Activated naive CD4-positive, alpha-beta T cell treated with anti-CD3 and anti-CD28 coated beads, Interleukin-2, amount 50 U/mL, for 24 hours (primary cell): ENCODE results near the gene CDH1.

Experiments
- H3K27ac Mint-ChIP-seq: one replicate; pipeline ENCODE4 v1.8.0; 2021; ENCODE audit warnings: mild to moderate bottlenecking, mixed read lengths
- H3K27me3 Mint-ChIP-seq: one replicate; pipeline ENCODE4 v1.8.0; 2021; ENCODE audit warnings: mixed read lengths
- H3K36me3 Mint-ChIP-seq: one replicate; pipeline ENCODE4 v1.8.0; 2021; ENCODE audit warnings: mixed read lengths
- H3K4me1 Mint-ChIP-seq: one replicate; pipeline ENCODE4 v1.8.0; 2021; ENCODE audit warnings: mixed read lengths
- H3K4me3 Mint-ChIP-seq: one replicate; pipeline ENCODE4 v1.8.0; 2021; ENCODE audit warnings: mild to moderate bottlenecking, mixed read lengths
- H3K9me3 Mint-ChIP-seq: one replicate; pipeline ENCODE4 v1.8.0; 2021; ENCODE audit warnings: mixed read lengths

The CDH1 gene

GRCh38 chr16:68744744-68745280, 7.7 kb downstream of the CDH1 start:
- no peaks in the 10 kb centered on the region for H3K36me3 Mint-ChIP-seq

GRCh38 chr16:68746951-68747350, 9.9 kb downstream of the CDH1 start:
- peaks cover 1% of the 10 kb centered on the region for H3K27me3 Mint-ChIP-seq
- H3K27ac Mint-ChIP-seq, result no peak overlapping the region
- H3K36me3 Mint-ChIP-seq, result no peaks in the 10 kb centered on the region
- no peak overlapping the region for H3K4me3 Mint-ChIP-seq
- no peaks in the 10 kb centered on the region for H3K4me1 Mint-ChIP-seq
- no peaks in the 10 kb centered on the region for H3K9me3 Mint-ChIP-seq

More at GRCh38 chr16:68744744-68745280, 7.7 kb downstream of the CDH1 start:
- Mint-ChIP-seq H3K4me3 (no peak overlapping the region), H3K9me3 (no peaks in the 10 kb centered on the region), H3K27ac (no peak overlapping the region), H3K27me3 (peaks cover 3% of the 10 kb centered on the region), H3K4me1 (no peaks in the 10 kb centered on the region)

- H3K27me3 Mint-ChIP-seq, result peaks cover 1% of the 10 kb centered on the region
- no peaks in the 10 kb centered on the region for H3K36me3 Mint-ChIP-seq
- H3K4me3 Mint-ChIP-seq, result no peak overlapping the region
- no peaks in the 10 kb centered on the region for H3K9me3 Mint-ChIP-seq
- H3K27ac Mint-ChIP-seq, result no peak overlapping the region
- H3K4me1 Mint-ChIP-seq, result peaks cover 8% of the 10 kb centered on the region
Observed at GRCh38 chr16:68749432-68749831, 12.3 kb downstream of the CDH1 start.

GRCh38 chr16:68750193-68750695, 13.2 kb downstream of the CDH1 start:
- H3K36me3 Mint-ChIP-seq, result no peaks in the 10 kb centered on the region
- peaks cover 13% of the 10 kb centered on the region for H3K4me1 Mint-ChIP-seq

GRCh38 chr16:68751160-68751559, 14.1 kb downstream of the CDH1 start:
- Mint-ChIP-seq H3K36me3 (no peaks in the 10 kb centered on the region), H3K9me3 (no peaks in the 10 kb centered on the region), H3K27me3 (no peaks in the 10 kb centered on the region), H3K4me1 (peaks cover 22% of the 10 kb centered on the region), H3K4me3 (no peak overlapping the region), H3K27ac (peak overlapping the region; percentile 63)

More at GRCh38 chr16:68750193-68750695, 13.2 kb downstream of the CDH1 start:
- H3K9me3 Mint-ChIP-seq, result no peaks in the 10 kb centered on the region
- no peak overlapping the region for H3K4me3 Mint-ChIP-seq
- H3K27me3 Mint-ChIP-seq, result no peaks in the 10 kb centered on the region
- no peak overlapping the region for H3K27ac Mint-ChIP-seq

- Mint-ChIP-seq H3K4me1 (peaks cover 32% of the 10 kb centered on the region), H3K9me3 (no peaks in the 10 kb centered on the region), H3K4me3 (no peak overlapping the region), H3K27me3 (no peaks in the 10 kb centered on the region), H3K27ac (no peak overlapping the region), H3K36me3 (no peaks in the 10 kb centered on the region)
Observed at GRCh38 chr16:68752602-68753001, 15.5 kb downstream of the CDH1 start.

- Mint-ChIP-seq H3K36me3 (no peaks in the 10 kb centered on the region), H3K9me3 (no peaks in the 10 kb centered on the region), H3K27ac (peak overlapping the region; percentile 18), H3K27me3 (no peaks in the 10 kb centered on the region), H3K4me1 (peaks cover 34% of the 10 kb centered on the region), H3K4me3 (no peak overlapping the region)
Observed at GRCh38 chr16:68754084-68754792, 17.1 kb downstream of the CDH1 start.

- H3K27me3 Mint-ChIP-seq, result no peaks in the 10 kb centered on the region
- peak overlapping the region; percentile 59 for H3K4me3 Mint-ChIP-seq
- peak overlapping the region; percentile 95 for H3K27ac Mint-ChIP-seq
- H3K9me3 Mint-ChIP-seq, result no peaks in the 10 kb centered on the region
- peaks cover 38% of the 10 kb centered on the region for H3K4me1 Mint-ChIP-seq
- H3K36me3 Mint-ChIP-seq, result no peaks in the 10 kb centered on the region
Observed at GRCh38 chr16:68756239-68756915, 19.3 kb downstream of the CDH1 start.

GRCh38 chr16:68757625-68757935, 20.5 kb downstream of the CDH1 start:
- Mint-ChIP-seq H3K27ac (peak overlapping the region; percentile 86), H3K27me3 (no peaks in the 10 kb centered on the region), H3K36me3 (no peaks in the 10 kb centered on the region), H3K9me3 (no peaks in the 10 kb centered on the region), H3K4me3 (no peak overlapping the region), H3K4me1 (peaks cover 34% of the 10 kb centered on the region)

GRCh38 chr16:68759062-68759461, 22.0 kb downstream of the CDH1 start:
- H3K9me3 Mint-ChIP-seq, result no peaks in the 10 kb centered on the region
- H3K27me3 Mint-ChIP-seq, result no peaks in the 10 kb centered on the region
- H3K4me3 Mint-ChIP-seq, result no peak overlapping the region
- H3K4me1 Mint-ChIP-seq, result peaks cover 32% of the 10 kb centered on the region
- no peak overlapping the region for H3K27ac Mint-ChIP-seq
- H3K36me3 Mint-ChIP-seq, result no peaks in the 10 kb centered on the region

GRCh38 chr16:68760671-68761275, 23.7 kb downstream of the CDH1 start:
- Mint-ChIP-seq H3K4me3 (no peak overlapping the region), H3K36me3 (no peaks in the 10 kb centered on the region), H3K9me3 (no peaks in the 10 kb centered on the region), H3K27ac (peak overlapping the region; percentile 65), H3K4me1 (peaks cover 24% of the 10 kb centered on the region), H3K27me3 (no peaks in the 10 kb centered on the region)

GRCh38 chr16:68762996-68763756, 26.1 kb downstream of the CDH1 start:
- Mint-ChIP-seq H3K27ac (no peak overlapping the region), H3K4me1 (peaks cover 8% of the 10 kb centered on the region), H3K4me3 (no peak overlapping the region), H3K36me3 (no peaks in the 10 kb centered on the region), H3K9me3 (no peaks in the 10 kb centered on the region), H3K27me3 (no peaks in the 10 kb centered on the region)

GRCh38 chr16:68764862-68765261, 27.8 kb downstream of the CDH1 start:
- Mint-ChIP-seq H3K4me3 (no peak overlapping the region), H3K27ac (no peak overlapping the region), H3K4me1 (peaks cover 8% of the 10 kb centered on the region), H3K27me3 (no peaks in the 10 kb centered on the region), H3K9me3 (no peaks in the 10 kb centered on the region), H3K36me3 (no peaks in the 10 kb centered on the region)

GRCh38 chr16:68767581-68767980, 30.5 kb downstream of the CDH1 start:
- Mint-ChIP-seq H3K27me3 (no peaks in the 10 kb centered on the region), H3K4me1 (peaks cover 4% of the 10 kb centered on the region), H3K27ac (no peak overlapping the region), H3K36me3 (no peaks in the 10 kb centered on the region), H3K9me3 (no peaks in the 10 kb centered on the region), H3K4me3 (no peak overlapping the region)

- Mint-ChIP-seq H3K4me1 (peaks cover 4% of the 10 kb centered on the region), H3K27me3 (no peaks in the 10 kb centered on the region), H3K4me3 (no peak overlapping the region), H3K9me3 (no peaks in the 10 kb centered on the region), H3K36me3 (no peaks in the 10 kb centered on the region), H3K27ac (no peak overlapping the region)
Observed at GRCh38 chr16:68768175-68768574, 31.1 kb downstream of the CDH1 start.
